ENCODE data around the gene SLC39A9. TPM values are rescaled to one million over a fixed set of nuclear protein-coding genes. Genes with fewer than 3 reads are reported as not detected.

The SLC39A9 gene
- total RNA-seq, 3 donors from 2014 or later = 71.1 to 92.3 (median 73.8) TPM

GRCh38 chr14:69505338-69506240 is 107.1 kb downstream of the SLC39A9 start:
- intact Hi-C loops (cut with DNase I; ENCODE audit: low total_unique reads) = no loop called here
- Histone ChIP-seq H3K27ac (no peak overlapping the region), H3K36me3 (no peaks in the 10 kb centered on the region), H3K4me1 (no peaks in the 10 kb centered on the region), H3K9me3 (no peaks in the 10 kb centered on the region), H3K4me3 (no peak overlapping the region), H3K27me3 (no peaks in the 10 kb centered on the region)
- DNase-seq (ENCODE audit: low spot score in 2 of 2) = no peak
- TF ChIP-seq POLR2AphosphoS5 (IDR thresholded peaks at IDR 0.05) (no peak), POLR2A (IDR thresholded peaks at IDR 0.05) (no peak), CTCF (IDR thresholded peaks at IDR 0.05) (no peak)

- Histone ChIP-seq H3K4me3 (no peak overlapping the region), H3K4me1 (no peaks in the 10 kb centered on the region), H3K27me3 (no peaks in the 10 kb centered on the region), H3K27ac (no peak overlapping the region), H3K9me3 (no peaks in the 10 kb centered on the region), H3K36me3 (no peaks in the 10 kb centered on the region)
- TF ChIP-seq POLR2AphosphoS5 (IDR thresholded peaks at IDR 0.05) (no peak), CTCF (IDR thresholded peaks at IDR 0.05) (no peak), POLR2A (IDR thresholded peaks at IDR 0.05) (no peak)
- DNase-seq (ENCODE audit: low spot score in 2 of 2) = no peak
- intact Hi-C loops (cut with DNase I; ENCODE audit: low total_unique reads) = no loop called here
Observed at GRCh38 chr14:69506241-69506595, 107.7 kb downstream of the SLC39A9 start.

Other genes starting within 250 kb of the SLC39A9 start
- gene DCAF5, start 245.6 kb upstream of the SLC39A9 start, total RNA-seq = 10 to 100 TPM; 40.4 to 45.0 (median 43.3) TPM
- 10 to 100 TPM; 17.1 to 32.5 (median 23.3) TPM for gene EXD2, start 207.2 kb upstream of the SLC39A9 start, total RNA-seq
- gene GALNT16, start 138.5 kb upstream of the SLC39A9 start, total RNA-seq = 10 to 100 TPM in 1 of 3 donors, 1 to 10 TPM in 2; 6.3 to 20.6 (median 8.8) TPM
- gene ERH, start 393 bp upstream of the SLC39A9 start, total RNA-seq = 10 to 100 TPM; 69.0 to 98.0 (median 77.6) TPM
- gene PLEKHD1, start 86.0 kb downstream of the SLC39A9 start, total RNA-seq = 1 to 10 TPM in 2 of 3 donors, under 1 TPM in 1; under 0.01 to 2.3 (median 2.0) TPM
- gene CCDC177, start 176.2 kb downstream of the SLC39A9 start, total RNA-seq = under 1 TPM in 2 of 3 donors, not detected in 1; 0.29 to 0.33 TPM
- 10 to 100 TPM; 30.2 to 55.9 (median 55.7) TPM for gene SUSD6, start 212.9 kb downstream of the SLC39A9 start, total RNA-seq